ENCODE results near the gene ELP5. TPM values are rescaled to one million over a fixed set of nuclear protein-coding genes. Genes with fewer than 3 reads are reported as not detected.

ELP5 gene
- polyA plus RNA-seq, 1 of the 3 experiments (the other 2 are of a cell fraction), result 45.4 TPM

- no peak for TF ChIP-seq FOXM1 (IDR thresholded peaks at IDR 0.05; ENCODE audit: low read depth)
These were observed 7.5 kb downstream of the ELP5 start (continued) for GRCh38 chr17:7259555-7259889.

GRCh38 chr17:7260151-7260550 is 8.1 kb downstream of the ELP5 start:
- no peaks in the 10 kb centered on the region for H3K27me3 ChIP-seq (ENCODE audit: insufficient read depth)
- no peak overlapping the region for H3K27ac ChIP-seq (ENCODE audit: low read depth in 2 of 2, low read length in 1 of 2)
- H3K79me2 ChIP-seq (ENCODE audit: insufficient read depth), result no peaks in the 10 kb centered on the region
- no peaks in the 10 kb centered on the region for H3K9me2 ChIP-seq
- no peak overlapping the region for H2AFZ ChIP-seq (ENCODE audit: low read depth)
- TF ChIP-seq TEAD4 (IDR thresholded peaks at IDR 0.05; ENCODE audit: borderline replicate concordance, insufficient read depth) (no peak), USF1 (IDR thresholded peaks at IDR 0.05; ENCODE audit: borderline replicate concordance, low read depth) (no peak), USF2 (IDR thresholded peaks at IDR 0.05; ENCODE audit: borderline replicate concordance, low read depth, low read length) (no peak), FOXM1 (IDR thresholded peaks at IDR 0.05; ENCODE audit: low read depth) (no peak), EP300 (IDR thresholded peaks at IDR 0.05; ENCODE audit: borderline replicate concordance in 1 of 2, low read depth in 1 of 2, low read length in 1 of 2) (no peak), TCF12 (IDR thresholded peaks at IDR 0.05) (no peak), CHD2 (IDR thresholded peaks at IDR 0.05; ENCODE audit: low read length, partially characterized antibody) (no peak), NRF1 (IDR thresholded peaks at IDR 0.05; ENCODE audit: low read depth, low read length) (no peak), MEF2A (IDR thresholded peaks at IDR 0.05; ENCODE audit: borderline replicate concordance, low read depth) (no peak)
- no peak overlapping the region for H3K4me2 ChIP-seq
- H3K9me3 ChIP-seq, result no peaks in the 10 kb centered on the region
- peaks cover 6 to 22% of the 10 kb centered on the region in 2 experiments for H3K36me3 ChIP-seq (replicated peaks in 1 of 2; ENCODE audit: control insufficient read depth in 1 of 2, insufficient read depth in 2 of 2, low read length in 1 of 2)
- peaks cover 30% of the 10 kb centered on the region for H3F3A ChIP-seq (replicated peaks; ENCODE audit: insufficient read depth)
- no peaks in the 10 kb centered on the region for H4K20me1 ChIP-seq (ENCODE audit: insufficient read depth)
- peaks cover 0 to 6% of the 10 kb centered on the region in 2 experiments; a peak in 2 of 4 replicates for H3K4me1 ChIP-seq (ENCODE audit: control insufficient read depth in 1 of 2, insufficient read depth in 2 of 2, low read depth in 1 of 2, low read length in 1 of 2)
- no peak overlapping the region for H3K9ac ChIP-seq
- ChIA-PET POLR2A (no interaction called here), CTCF (interaction anchor here (0.9 to 1.9 kb wide), 4 partner anchors 20 to 41 kb away, joined by 3 to 13 read pairs (median 4); no protein-coding TSS in a partner anchor)
- no peak overlapping the region for H3K4me3 ChIP-seq (ENCODE audit: low read depth in 2 of 2, low read length in 1 of 2)
- 83% methylated on average over 2 of the region's 4 CpGs for WGBS (ENCODE audit: low lambda C conversion rate)
- DNase-seq, result peak; percentile 16

- Histone ChIP-seq H3K36me3 (replicated peaks in 1 of 2; ENCODE audit: control insufficient read depth in 1 of 2, insufficient read depth in 2 of 2, low read length in 1 of 2) (peaks cover 6 to 22% of the 10 kb centered on the region in 2 experiments), H3K9me2 (no peaks in the 10 kb centered on the region), H3K4me1 (ENCODE audit: control insufficient read depth in 1 of 2, insufficient read depth in 2 of 2, low read depth in 1 of 2, low read length in 1 of 2) (peaks cover 0 to 6% of the 10 kb centered on the region in 2 experiments; a peak in 2 of 4 replicates), H3K4me2 (no peak overlapping the region), H3K9ac (no peak overlapping the region), H3K79me2 (ENCODE audit: insufficient read depth) (no peaks in the 10 kb centered on the region), H4K20me1 (ENCODE audit: insufficient read depth) (no peaks in the 10 kb centered on the region), H3K27ac (ENCODE audit: low read depth in 2 of 2, low read length in 1 of 2) (no peak overlapping the region), H3K27me3 (ENCODE audit: insufficient read depth) (no peaks in the 10 kb centered on the region), H3K9me3 (no peaks in the 10 kb centered on the region), H2AFZ (ENCODE audit: low read depth) (no peak overlapping the region), H3K4me3 (ENCODE audit: low read depth in 2 of 2, low read length in 1 of 2) (peak overlapping the region in 1 of 2 experiments; percentile 7; a peak in 1 of 4 replicates), H3F3A (replicated peaks; ENCODE audit: insufficient read depth) (peaks cover 37% of the 10 kb centered on the region)
- 62% methylated on average over 19 of the region's 54 CpGs for WGBS (ENCODE audit: low lambda C conversion rate)
- ChIA-PET POLR2A (no interaction called here), CTCF (interaction anchor here (0.8 to 1.9 kb wide), 4 partner anchors 19 to 36 kb away, joined by 3 to 13 read pairs (median 6); partner anchors contain the start of gene SLC2A4)
- no peak for DNase-seq
- no peak for TF ChIP-seq MXI1 (IDR thresholded peaks at IDR 0.05; ENCODE audit: low read depth, low read length)
- no peak for TF ChIP-seq NFIC (IDR thresholded peaks at IDR 0.05; ENCODE audit: borderline replicate concordance)
- no peak for TF ChIP-seq IRF3 (IDR thresholded peaks at IDR 0.05; ENCODE audit: low read depth, low read length)
- no peak for TF ChIP-seq TEAD4 (IDR thresholded peaks at IDR 0.05; ENCODE audit: borderline replicate concordance, insufficient read depth)
- TF ChIP-seq FOXJ3 (CRISPR knock-in tag; IDR thresholded peaks at IDR 0.05), result no peak
- no peak for TF ChIP-seq TAF1 (IDR thresholded peaks at IDR 0.05; ENCODE audit: borderline replicate concordance, low read depth, low read length)
- no peak for TF ChIP-seq FOXM1 (IDR thresholded peaks at IDR 0.05; ENCODE audit: low read depth)
- no peak for TF ChIP-seq REST (IDR thresholded peaks at IDR 0.05; ENCODE audit: low read depth, low read length)
- no peak for TF ChIP-seq USF2 (IDR thresholded peaks at IDR 0.05; ENCODE audit: borderline replicate concordance, low read depth, low read length)
- TF ChIP-seq CHD2 (IDR thresholded peaks at IDR 0.05; ENCODE audit: low read length, partially characterized antibody), result no peak
- no peak for TF ChIP-seq MEF2A (IDR thresholded peaks at IDR 0.05; ENCODE audit: borderline replicate concordance, low read depth)
- no peak for TF ChIP-seq EP300 (IDR thresholded peaks at IDR 0.05; ENCODE audit: borderline replicate concordance in 1 of 2, low read depth in 1 of 2, low read length in 1 of 2)
These were observed 8.8 kb downstream of the ELP5 start for GRCh38 chr17:7260651-7261378.

Data from SK-N-SH (cell line).